ENCODE measurements around the gene KCNAB1. TPM values are rescaled to one million over a fixed set of nuclear protein-coding genes. Genes with fewer than 3 reads are reported as not detected.

Gene KCNAB1
- total and polyA plus RNA-seq, 2 of the 8 experiments (the other 6 are each of a cell fraction or from before 2014, with no cell fraction given) = 0.51 to 2.3 TPM

- Histone ChIP-seq H3K4me3 (ENCODE audit: extremely low read depth in 1 of 4, insufficient read depth in 2 of 4, low read depth in 3 of 4, low read length in 4 of 4) (no peak overlapping the region), H2BK12ac (ENCODE audit: low read depth, low read length) (no peak overlapping the region), H4K91ac (replicated peaks; ENCODE audit: insufficient read length, low read length) (no peak overlapping the region), H3K27ac (ENCODE audit: low read depth, low read length) (no peak overlapping the region), H3K79me2 (ENCODE audit: control insufficient read depth in 1 of 2, insufficient read depth in 2 of 2, low read length in 2 of 2) (no peaks in the 10 kb centered on the region), H3K4me2 (ENCODE audit: insufficient read depth in 1 of 2, low read depth in 2 of 2, low read length in 2 of 2) (0 out of 4 replicates have a peak overlapping the region, but pooled peaks of 1 of the 2 experiments have one; percentile 21), H2BK20ac (ENCODE audit: low read length) (no peak overlapping the region; the same call in 1 of the 2 replicates), H2AK5ac (ENCODE audit: low read depth, low read length) (no peak overlapping the region), H2AFZ (ENCODE audit: low read length) (no peak overlapping the region), H3K14ac (ENCODE audit: insufficient read length) (no peak overlapping the region), H3K9me3 (ENCODE audit: insufficient read depth in 2 of 2, low read depth in 1 of 2, low read length in 1 of 2) (no peaks in the 10 kb centered on the region), H3K9ac (replicated peaks in 1 of 4; ENCODE audit: extremely low read depth in 1 of 4, low read depth in 3 of 4, low read length in 3 of 4) (no peak overlapping the region), H2BK15ac (ENCODE audit: low read length) (no peak overlapping the region), H3K4me1 (replicated peaks in 1 of 4; ENCODE audit: control insufficient read depth in 3 of 4, insufficient read depth in 4 of 4, low read length in 3 of 4) (peaks cover 1 to 7% (median 7%) of the 10 kb centered on the region in 4 experiments; a peak in 4 of 7 replicates), H3K23me2 (ENCODE audit: low read depth, low read length) (no peaks in the 10 kb centered on the region), H4K5ac (ENCODE audit: insufficient read length, low read depth, low read length) (no peak overlapping the region), H3K56ac (replicated peaks; ENCODE audit: insufficient read length, low read depth, low read length) (no peak overlapping the region), H2BK5ac (ENCODE audit: low read depth, low read length) (no peak overlapping the region), H3K23ac (ENCODE audit: insufficient read length) (no peak overlapping the region), H4K8ac (ENCODE audit: extremely low read depth, insufficient read depth, low read length) (no peak overlapping the region), H4K20me1 (replicated peaks in 1 of 2; ENCODE audit: control insufficient read depth in 1 of 2, insufficient read depth in 2 of 2, low read length in 2 of 2) (no peaks in the 10 kb centered on the region), H3K79me1 (ENCODE audit: low read depth, low read length) (no peaks in the 10 kb centered on the region), H3K27me3 (replicated peaks in 1 of 4; ENCODE audit: control insufficient read depth in 3 of 4, extremely low read depth in 1 of 4, insufficient read depth in 3 of 4, low read length in 3 of 4) (no peaks in the 10 kb centered on the region), H3K36me3 (ENCODE audit: control insufficient read depth in 2 of 4, insufficient read depth in 4 of 4, low read length in 3 of 4) (no peaks in the 10 kb centered on the region), H2BK120ac (replicated peaks; ENCODE audit: low read depth, low read length) (no peak overlapping the region), H3K18ac (ENCODE audit: extremely low read depth, low read length) (no peak overlapping the region), H3K4ac (replicated peaks; ENCODE audit: insufficient read length, low read depth, low read length) (no peak overlapping the region)
- ChIA-PET CTCF (ENCODE audit: partially characterized antibody) (interaction anchor here (0.6 kb wide), 1 partner anchor 193 kb away, joined by 3 read pairs; no protein-coding TSS in a partner anchor), POLR2A (ENCODE audit: partially characterized antibody) (no interaction called here)
- FAIRE-seq (no peak), DNase-seq (ENCODE audit: low read depth in 1 of 2, low spot score in 2 of 2) (no peak)
- WGBS, 2 experiments (ENCODE audit: extremely low coverage in 1 of 2, insufficient coverage in 1 of 2, insufficient read length in 1 of 2, insufficient replicate concordance in 2 of 2, low coverage in 1 of 2, low lambda C conversion rate in 2 of 2, missing lambda C conversion rate in 1 of 2) = 92% methylated on average over 4 of the region's 4 CpGs; no CpG with 5 or more reads in 1 of the 2 experiments
- TF ChIP-seq CTCF (IDR thresholded peaks at IDR 0.05; ENCODE audit: control extremely low read depth in 1 of 3, insufficient read depth in 1 of 3, low read depth in 1 of 3, low read length in 3 of 3) = no peak
- no peak for TF ChIP-seq SIX5 (IDR thresholded peaks at IDR 0.05; ENCODE audit: low read depth, low read length)
- TF ChIP-seq HDAC2 (IDR thresholded peaks at IDR 0.05; ENCODE audit: borderline replicate concordance in 1 of 2, low read depth in 2 of 2, low read length in 2 of 2) = no peak
- no peak for TF ChIP-seq RAD21 (IDR thresholded peaks at IDR 0.05 in 1 of 2, conservative IDR thresholded peaks at IDR 0.05 in 1 of 2; ENCODE audit: low read depth in 2 of 2, low read length in 2 of 2)
- TF ChIP-seq SIRT6 (IDR thresholded peaks at IDR 0.05; ENCODE audit: low read length) = no peak
- TF ChIP-seq BRCA1 (IDR thresholded peaks at IDR 0.05; ENCODE audit: low read depth, low read length) = no peak
- TF ChIP-seq POLR2A (IDR thresholded peaks at IDR 0.05; ENCODE audit: control extremely low read depth in 1 of 2, low read depth in 2 of 2, low read length in 2 of 2) = no peak
- no peak for TF ChIP-seq SIN3A (conservative IDR thresholded peaks at IDR 0.05 in 1 of 2, IDR thresholded peaks at IDR 0.05 in 1 of 2; ENCODE audit: low read depth in 1 of 2, low read length in 2 of 2)
- TF ChIP-seq KDM5A (IDR thresholded peaks at IDR 0.05; ENCODE audit: low read length) = no peak
- no peak for TF ChIP-seq RFX5 (IDR thresholded peaks at IDR 0.05; ENCODE audit: borderline replicate concordance, low read depth, low read length)
- no peak for TF ChIP-seq TAF7 (optimal IDR thresholded peaks at IDR 0.05; ENCODE audit: borderline replicate concordance, low read depth, low read length)
Measured at GRCh38 chr3:156311431-156311830, 191.1 kb downstream of the KCNAB1 start.

Measured in H1 (cell line).